GM19099 (cell line): Measurements from ENCODE around the gene ZMYND11.

ENCODE experiments used
- POLR2A ChIP-seq: IDR thresholded peaks from 3 replicates; pipeline ENCODE4 v1.6.1; 2011; ENCODE audit warnings: low read depth; ENCODE audit not compliant: insufficient read length; ENCODE audit errors: extremely low read depth

ZMYND11 gene

DNA sequence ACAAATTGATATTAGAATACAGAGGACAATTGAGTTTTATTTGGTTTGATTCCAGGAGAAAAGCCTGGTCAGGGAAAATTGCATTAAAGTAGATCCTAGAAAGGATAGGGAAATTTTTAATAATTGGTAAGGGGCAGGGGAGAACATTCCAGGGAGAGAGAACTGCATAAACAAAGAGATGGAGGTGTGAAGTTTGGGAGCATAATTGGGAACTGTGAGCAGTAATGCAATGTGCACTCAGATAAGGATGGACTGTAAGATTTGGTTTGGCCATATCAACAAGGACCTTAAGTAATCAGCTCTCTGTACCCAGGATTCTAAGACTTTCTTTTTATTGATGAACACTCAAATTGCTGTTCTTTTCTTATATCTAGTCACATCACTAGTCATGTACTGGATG, 41.4 kb downstream of the ZMYND11 start:
- no peak for TF ChIP-seq POLR2A

GRCh38 chr10:178208-178607, 43.0 kb downstream of the ZMYND11 start:
- TF ChIP-seq POLR2A: no peak

DNA sequence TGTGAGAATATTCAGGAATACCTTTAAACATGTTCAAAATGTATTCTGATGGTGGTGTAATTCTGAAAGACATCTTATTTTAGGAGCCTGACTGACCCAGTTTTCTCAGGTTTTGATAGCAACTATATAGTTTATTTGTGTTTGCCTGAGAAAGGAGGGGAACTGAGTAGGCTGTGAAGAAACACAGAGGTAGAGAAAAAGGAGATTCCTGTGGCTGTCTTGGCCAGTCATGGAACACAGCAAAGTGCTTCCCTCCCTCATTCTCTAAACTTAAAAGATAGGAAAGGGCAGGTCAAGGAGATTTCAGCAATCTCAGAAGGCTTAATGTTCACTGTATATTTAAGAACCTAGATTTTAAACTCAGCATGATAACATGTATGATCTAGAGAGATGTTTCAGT, 43.5 kb downstream of the ZMYND11 start:
- no peak for TF ChIP-seq POLR2A

- no peak for TF ChIP-seq POLR2A
Observed at GRCh38 chr10:182441-183201, 47.4 kb downstream of the ZMYND11 start.

- TF ChIP-seq POLR2A: no peak
Observed at GRCh38 chr10:184174-184573, 48.9 kb downstream of the ZMYND11 start.

DNA sequence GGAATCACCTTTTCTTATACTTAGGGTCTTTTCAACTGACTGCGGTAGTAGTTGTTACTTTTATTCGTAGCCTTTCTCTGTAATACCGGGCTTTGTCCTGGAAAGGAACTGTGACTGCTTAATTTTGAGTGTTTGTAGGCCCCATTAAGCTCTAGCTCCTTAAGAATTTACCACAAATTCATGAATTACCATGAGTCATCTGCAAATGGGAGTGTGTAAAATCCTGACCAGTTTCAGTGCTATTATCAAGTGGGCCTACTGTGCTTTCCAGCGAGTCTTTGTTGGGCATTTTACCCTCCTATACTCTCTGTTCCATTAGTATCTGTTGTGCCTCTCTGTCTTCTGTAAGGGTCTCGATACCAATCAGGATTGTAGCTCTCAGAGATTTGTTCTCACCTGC, 49.7 kb downstream of the ZMYND11 start:
- TF ChIP-seq POLR2A: no peak

GRCh38 chr10:186911-187310, 51.7 kb downstream of the ZMYND11 start:
- no peak for TF ChIP-seq POLR2A

DNA sequence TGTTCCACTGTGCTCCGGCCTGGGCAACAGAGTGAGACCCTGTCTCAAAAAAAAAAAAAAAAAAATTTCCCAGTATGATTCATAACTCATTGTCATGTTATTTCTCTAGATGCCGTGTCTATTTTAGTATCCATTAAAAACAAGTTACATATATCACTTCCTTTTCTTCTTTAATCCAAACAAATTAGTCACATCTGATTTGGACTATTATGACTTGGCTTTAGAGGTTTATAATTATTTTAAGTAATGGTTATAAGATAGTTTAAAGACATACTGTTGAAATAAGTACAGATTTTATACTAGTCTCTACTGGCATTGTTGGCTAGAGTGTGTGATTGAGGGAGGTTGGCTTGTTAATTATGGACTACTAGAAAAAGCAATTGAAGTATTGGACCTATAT, 53.3 kb downstream of the ZMYND11 start:
- TF ChIP-seq POLR2A: no peak

GRCh38 chr10:190216-190615, 55.0 kb downstream of the ZMYND11 start:
- TF ChIP-seq POLR2A: no peak

- no peak for TF ChIP-seq POLR2A
Observed at GRCh38 chr10:191703-192518, 56.7 kb downstream of the ZMYND11 start.

DNA sequence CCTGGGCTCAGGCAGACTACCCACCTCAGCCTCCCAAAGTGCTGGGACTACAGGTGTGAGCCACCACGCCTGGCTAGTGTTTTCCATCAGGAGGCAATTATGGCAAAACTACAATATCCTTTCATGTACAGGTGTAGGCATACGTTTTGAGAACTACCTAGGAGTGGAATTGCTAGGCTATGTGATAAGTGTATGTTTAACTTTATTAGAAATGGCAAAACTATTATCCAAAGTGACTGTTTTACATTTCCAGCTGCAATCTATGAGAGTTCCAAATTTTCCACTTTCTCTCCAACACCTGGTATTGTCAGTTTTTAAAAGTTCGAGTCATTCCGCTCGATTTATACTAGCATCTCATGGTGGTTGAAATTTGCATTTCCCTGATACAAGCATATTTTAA, 59.0 kb downstream of the ZMYND11 start:
- TF ChIP-seq POLR2A: no peak

DNA sequence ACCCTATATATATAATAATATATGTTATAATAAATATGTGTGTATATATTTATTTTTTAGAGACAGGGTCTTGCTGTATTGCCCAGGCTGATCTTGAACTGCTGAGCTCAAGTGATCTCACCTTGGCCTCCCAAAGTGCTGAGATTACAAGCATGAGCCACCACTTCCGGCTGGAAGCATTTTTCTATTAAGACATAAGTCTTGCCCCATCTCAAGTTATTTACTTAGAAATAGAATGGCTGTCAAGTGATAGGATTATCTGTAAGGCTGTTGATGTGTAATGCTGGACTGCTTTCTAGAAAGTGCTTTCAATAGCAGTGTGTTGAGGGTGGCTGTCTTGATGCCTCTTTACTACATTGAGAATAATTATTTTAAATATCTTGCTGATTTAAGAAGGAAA, 65.2 kb downstream of the ZMYND11 start:
- TF ChIP-seq POLR2A: no peak

- TF ChIP-seq POLR2A: no peak
Observed at GRCh38 chr10:201328-201771, 66.1 kb downstream of the ZMYND11 start.

DNA sequence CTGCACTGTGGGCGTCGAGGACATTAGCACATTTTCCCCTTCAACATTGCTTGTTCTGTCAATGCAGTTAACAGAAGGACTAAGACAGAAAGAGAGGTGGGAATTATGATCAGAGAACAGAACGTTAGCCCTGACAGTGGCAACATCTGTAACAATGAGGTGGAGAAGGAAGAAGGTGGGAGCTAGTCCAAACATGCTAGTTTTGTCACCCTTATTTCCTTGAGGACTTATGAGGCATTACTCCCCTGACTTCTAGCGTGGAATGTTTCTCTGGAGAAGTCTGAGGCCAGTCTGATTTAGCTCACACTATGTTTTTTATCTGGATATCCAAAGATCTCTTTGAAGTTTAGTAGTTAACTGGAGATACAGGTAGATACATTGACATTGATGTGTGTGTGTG, 73.4 kb downstream of the ZMYND11 start:
- TF ChIP-seq POLR2A: no peak

DNA sequence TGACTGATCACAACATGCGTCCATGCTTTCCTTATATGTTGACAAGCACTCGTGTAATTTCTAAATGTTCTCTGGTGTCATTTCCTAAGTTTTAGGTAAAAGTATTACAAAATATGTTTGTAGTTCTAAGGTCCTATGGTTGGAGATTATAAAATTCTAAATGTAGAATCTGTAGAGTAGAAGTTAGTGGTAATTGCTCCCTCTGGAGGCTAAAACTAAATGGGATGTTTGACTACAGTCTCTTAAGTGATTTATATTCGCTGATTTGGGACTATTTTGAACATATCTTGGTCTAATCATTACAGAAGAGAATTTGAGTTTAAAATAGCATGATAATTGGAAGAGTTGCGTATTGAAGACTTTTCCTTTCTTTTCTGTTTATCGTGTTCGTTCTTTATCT, 74.1 kb downstream of the ZMYND11 start:
- no peak for TF ChIP-seq POLR2A

GRCh38 chr10:210297-210696, 75.0 kb downstream of the ZMYND11 start:
- TF ChIP-seq POLR2A: no peak
